GM10266 (cell line): Measurements from ENCODE around the gene SLC15A1.
A peak's percentile ranks its signal among the peaks of the same experiment; 100 is the strongest.

Source experiments
- DNase-seq: peaks from one replicate; pipeline ENCODE4 v3.0.0; 2012; ENCODE audit errors: extremely low spot score
- TF ChIP-seq, protein P1 (sequence below): IDR thresholded peaks from 2 replicates; pipeline ENCODE4 v1.5.1; 2012; ENCODE audit warnings: mild to moderate bottlenecking, low read depth; ENCODE audit not compliant: control insufficient read depth, insufficient read depth; ENCODE audit errors: missing control alignments

Gene SLC15A1

DNA sequence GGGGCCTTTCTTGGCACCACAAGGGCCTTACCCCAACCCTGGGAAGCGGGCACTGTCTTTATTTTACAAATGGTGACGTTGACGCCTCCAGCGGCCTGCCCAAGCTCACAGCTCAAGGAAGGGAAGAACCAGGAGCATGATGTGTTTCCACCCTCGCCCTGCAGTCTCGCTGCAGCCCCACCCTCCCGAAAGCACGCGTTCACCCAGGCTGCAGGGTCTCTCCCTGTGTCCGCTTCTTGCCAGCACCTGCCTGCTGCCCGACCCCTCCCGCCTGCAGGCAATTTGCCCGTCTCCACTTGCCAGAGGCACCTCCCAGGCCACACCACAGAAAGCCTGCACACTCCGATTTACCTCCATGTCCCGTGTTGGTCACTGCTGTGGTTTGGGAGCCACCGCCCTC is 76.6 kb downstream of the SLC15A1 start:
- DNase-seq, result no peak
- TF ChIP-seq, protein P1, sequence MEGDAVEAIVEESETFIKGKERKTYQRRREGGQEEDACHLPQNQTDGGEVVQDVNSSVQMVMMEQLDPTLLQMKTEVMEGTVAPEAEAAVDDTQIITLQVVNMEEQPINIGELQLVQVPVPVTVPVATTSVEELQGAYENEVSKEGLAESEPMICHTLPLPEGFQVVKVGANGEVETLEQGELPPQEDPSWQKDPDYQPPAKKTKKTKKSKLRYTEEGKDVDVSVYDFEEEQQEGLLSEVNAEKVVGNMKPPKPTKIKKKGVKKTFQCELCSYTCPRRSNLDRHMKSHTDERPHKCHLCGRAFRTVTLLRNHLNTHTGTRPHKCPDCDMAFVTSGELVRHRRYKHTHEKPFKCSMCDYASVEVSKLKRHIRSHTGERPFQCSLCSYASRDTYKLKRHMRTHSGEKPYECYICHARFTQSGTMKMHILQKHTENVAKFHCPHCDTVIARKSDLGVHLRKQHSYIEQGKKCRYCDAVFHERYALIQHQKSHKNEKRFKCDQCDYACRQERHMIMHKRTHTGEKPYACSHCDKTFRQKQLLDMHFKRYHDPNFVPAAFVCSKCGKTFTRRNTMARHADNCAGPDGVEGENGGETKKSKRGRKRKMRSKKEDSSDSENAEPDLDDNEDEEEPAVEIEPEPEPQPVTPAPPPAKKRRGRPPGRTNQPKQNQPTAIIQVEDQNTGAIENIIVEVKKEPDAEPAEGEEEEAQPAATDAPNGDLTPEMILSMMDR, result no peak

DNA sequence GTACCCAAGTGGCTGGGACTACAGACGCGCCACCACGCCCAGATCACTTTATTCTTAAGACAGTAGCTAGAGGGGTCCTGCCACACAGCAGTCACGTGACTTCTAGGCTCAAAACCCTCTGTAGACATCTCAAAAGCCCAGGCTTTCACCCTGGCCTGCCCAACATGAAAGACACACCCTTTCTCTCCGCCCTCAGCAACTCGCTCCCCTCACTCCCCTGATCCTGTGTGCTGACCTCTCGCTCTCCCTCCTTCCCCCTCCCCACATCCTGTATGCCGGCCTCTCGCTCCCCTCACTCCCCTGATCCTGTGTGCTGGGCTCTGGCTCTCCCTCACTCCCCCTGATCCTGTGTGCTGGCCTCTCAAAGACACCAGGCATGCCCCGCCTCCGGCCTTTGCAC is 77.4 kb downstream of the SLC15A1 start:
- no peak for DNase-seq
- TF ChIP-seq, protein P1, result no peak

DNA sequence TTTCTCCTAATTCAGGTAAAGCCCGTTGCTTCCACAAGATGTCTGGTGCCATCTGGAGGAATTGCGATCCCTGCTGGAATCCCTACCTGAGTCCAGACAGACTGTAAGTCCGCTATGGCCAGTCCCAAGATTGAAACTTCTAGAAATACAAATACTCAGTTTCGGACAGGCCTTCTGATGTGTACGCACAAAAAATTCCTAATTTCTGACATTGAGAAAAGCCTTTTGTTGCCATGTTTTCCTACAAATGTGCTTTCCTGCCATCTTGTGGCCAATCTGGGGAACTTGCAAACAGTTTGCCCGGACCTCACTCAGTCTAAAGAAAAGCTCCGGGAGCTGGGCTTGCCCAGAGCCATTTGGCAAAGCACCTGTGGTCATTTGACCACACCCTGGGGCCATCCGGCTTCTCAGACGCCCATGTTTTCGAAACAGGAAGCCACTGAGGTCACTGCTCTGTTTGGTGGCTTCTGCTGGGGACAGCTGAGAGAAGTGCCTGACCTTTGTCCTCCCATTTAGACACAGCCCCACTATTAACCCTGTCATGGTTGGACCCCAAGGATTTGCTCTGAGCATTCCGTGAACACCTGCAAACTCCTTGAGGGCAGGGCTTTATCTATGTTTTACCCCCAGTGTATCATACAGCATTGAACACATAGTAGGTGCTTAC is 79.4 kb downstream of the SLC15A1 start:
- DNase-seq, result peak; percentile 70
- TF ChIP-seq, protein P1, result peak; percentile 81

DNA sequence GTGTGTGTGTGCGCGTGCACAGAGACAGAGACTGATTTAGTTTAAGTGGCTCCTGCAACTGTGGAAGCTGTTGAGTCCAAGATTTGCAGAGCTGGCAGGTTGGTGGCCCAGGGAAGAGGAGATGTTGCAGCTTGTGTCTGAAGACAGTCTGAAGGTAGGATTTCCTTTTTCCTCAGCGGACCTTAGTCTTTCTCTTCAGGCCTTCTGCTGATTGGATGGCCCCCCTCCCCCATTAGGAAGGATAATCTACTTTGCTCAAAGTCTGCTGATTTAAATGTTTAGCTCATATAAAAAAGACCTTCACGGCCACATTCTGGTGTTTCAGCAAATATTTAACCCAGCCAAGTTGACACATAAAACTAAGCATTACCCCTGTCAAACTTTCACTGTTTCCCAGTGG is 84.3 kb downstream of the SLC15A1 start:
- no peak for DNase-seq

DNA sequence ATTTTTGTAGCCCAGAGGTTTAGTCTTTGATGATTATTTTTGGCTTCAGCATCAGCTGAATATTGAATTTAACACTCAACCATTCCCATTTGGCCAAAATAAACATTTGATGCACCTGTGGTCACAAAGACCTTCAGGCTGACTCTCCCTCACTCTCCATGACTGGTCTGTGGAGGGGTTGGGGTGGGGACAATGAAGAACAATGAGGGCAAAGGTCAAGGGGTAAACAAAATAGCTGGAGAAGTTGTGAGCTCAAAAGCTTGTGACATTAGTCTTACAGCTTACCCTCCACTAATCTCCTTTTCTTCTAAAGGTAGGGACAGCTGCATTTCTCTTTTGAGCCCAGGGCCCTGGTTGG is 86.9 kb downstream of the SLC15A1 start:
- no peak for DNase-seq
- TF ChIP-seq, protein P1, result no peak

More for the DNA sequence above, 84.3 kb downstream of the SLC15A1 start:
- TF ChIP-seq, protein P1, result no peak

DNA sequence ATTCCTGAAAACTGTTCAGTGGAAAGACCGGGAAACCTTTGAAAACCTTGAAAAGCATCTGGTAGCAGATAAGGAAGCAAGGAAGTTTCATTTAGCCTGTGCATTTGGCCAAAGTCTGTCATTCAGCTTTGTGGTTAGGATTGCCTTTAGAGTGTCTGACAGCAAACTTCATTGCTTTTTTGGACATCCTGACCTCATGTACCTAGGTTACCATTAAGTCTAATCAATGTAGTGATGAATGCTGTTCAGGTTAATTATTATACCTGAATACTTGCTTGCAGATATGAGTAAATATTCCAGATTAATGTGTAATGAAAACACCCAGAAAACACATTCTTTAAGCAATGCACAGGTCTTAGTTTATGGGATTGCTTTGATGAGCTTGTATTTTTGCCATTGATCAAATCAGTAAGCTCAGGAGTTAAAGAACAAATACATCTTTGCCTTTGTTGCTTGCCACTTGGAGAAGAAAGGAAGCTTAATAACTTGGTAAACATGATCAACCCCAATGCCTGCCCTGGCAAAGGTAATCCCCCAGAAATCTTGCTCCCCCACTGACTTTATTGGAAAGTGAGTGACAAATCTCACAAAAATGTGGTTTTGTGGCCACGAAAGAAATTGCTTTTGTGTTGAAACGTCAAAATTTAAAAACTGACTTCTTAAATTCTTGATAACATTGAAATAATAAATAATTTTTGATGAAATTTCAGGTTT is 87.4 kb downstream of the SLC15A1 start:
- TF ChIP-seq, protein P1, result no peak
- no peak for DNase-seq

DNA sequence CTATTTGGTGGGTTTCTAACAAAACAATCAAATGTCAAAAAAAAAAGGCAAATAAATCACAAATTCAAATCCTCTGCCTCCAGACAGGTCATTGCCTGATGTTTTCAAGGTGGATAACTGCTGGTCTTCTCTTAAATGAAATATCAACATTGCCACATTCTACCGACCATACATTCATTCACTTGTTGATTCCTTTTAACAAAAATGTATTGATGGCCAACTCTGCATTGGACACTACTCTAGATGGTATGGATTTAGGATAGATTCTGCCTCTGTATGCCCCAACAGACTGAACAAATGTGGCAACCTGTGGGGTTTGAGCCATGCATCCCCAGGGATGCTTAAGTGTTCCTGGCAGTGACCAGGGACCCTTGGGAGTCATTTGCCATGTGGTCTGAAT is 88.0 kb downstream of the SLC15A1 start:
- no peak for DNase-seq
- TF ChIP-seq, protein P1, result no peak
